HEK293 (cell line): ENCODE results near the gene ARHGAP32.

Source experiments
- CTCF ChIP-seq: fragments of 450-650 bp; formaldehyde crosslinking; IDR thresholded peaks from 2 replicates; pipeline ENCODE4 v1.5.1; 2016; ENCODE audit warnings: missing biosample characterization, missing genetic modification characterization
- ZFP41 ChIP-seq: fragments of 450-650 bp; formaldehyde crosslinking; IDR thresholded peaks from 2 replicates; pipeline ENCODE4 v1.5.1; 2016; ENCODE audit warnings: missing biosample characterization, missing genetic modification characterization, borderline replicate concordance
- ZNF133 ChIP-seq: fragments of 450-650 bp; formaldehyde crosslinking; IDR thresholded peaks from 2 replicates; pipeline ENCODE4 v1.5.1; 2016; ENCODE audit warnings: missing biosample characterization, missing genetic modification characterization
- ZNF155 ChIP-seq: fragments of 450-650 bp; formaldehyde crosslinking; IDR thresholded peaks from 2 replicates; pipeline ENCODE4 v1.5.1; 2016; ENCODE audit warnings: missing biosample characterization, missing genetic modification characterization
- ZNF211 ChIP-seq: fragments of 450-650 bp; formaldehyde crosslinking; IDR thresholded peaks from 2 replicates; pipeline ENCODE4 v1.5.1; 2016; ENCODE audit warnings: low read depth, missing biosample characterization, missing genetic modification characterization
- ZNF335 ChIP-seq: fragments of 450-650 bp; formaldehyde crosslinking; conservative IDR thresholded peaks from 2 replicates; pipeline ENCODE4 v1.5.1; 2016; ENCODE audit warnings: missing biosample characterization, missing genetic modification characterization
- ZNF423 ChIP-seq: fragments of 450-650 bp; formaldehyde crosslinking; IDR thresholded peaks from 2 replicates; pipeline ENCODE4 v1.5.1; 2016; ENCODE audit warnings: missing biosample characterization, missing genetic modification characterization
- ZNF514 ChIP-seq: fragments of 450-650 bp; formaldehyde crosslinking; IDR thresholded peaks from 2 replicates; pipeline ENCODE4 v1.5.1; 2016; ENCODE audit warnings: missing biosample characterization, missing genetic modification characterization
- ZNF792 ChIP-seq: fragments of 450-650 bp; formaldehyde crosslinking; IDR thresholded peaks from 2 replicates; pipeline ENCODE4 v1.5.1; 2016; ENCODE audit warnings: missing biosample characterization, missing genetic modification characterization
- TF ChIP-seq, protein P1 (sequence below): fragments of 450-650 bp; formaldehyde crosslinking; optimal IDR thresholded peaks from 2 replicates; pipeline ENCODE3; 2016; ENCODE audit warnings: missing biosample characterization, mild to moderate bottlenecking, missing genetic modification characterization

DNA sequence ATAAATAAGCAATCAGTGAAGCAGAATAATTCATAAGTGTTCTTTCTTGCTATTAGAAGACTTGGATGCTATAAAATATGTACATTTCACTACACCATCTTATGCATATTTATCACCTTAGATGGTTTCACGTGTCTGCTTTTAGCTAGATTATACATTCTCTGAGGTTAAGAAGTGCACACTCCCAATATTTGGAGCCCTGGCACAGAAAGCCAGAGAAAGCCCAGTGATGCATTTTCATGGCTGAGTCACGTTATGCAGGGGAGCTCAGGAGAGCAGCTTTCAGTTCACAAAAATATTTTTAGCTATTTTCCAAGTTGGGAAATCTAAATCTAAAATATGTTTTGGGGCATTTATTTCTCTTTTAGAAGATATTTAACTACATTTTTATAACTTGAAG is 244.4 kb downstream of the ARHGAP32 start:
- TF ChIP-seq CTCF (tag by site-specific recombination) (no peak), ZNF423 (no peak), ZNF792 (tag by site-specific recombination) (no peak), ZNF514 (no peak), ZNF211 (tag by site-specific recombination) (no peak), ZFP41 (tag by site-specific recombination) (no peak), ZNF155 (tag by site-specific recombination) (no peak), ZNF335 (tag by site-specific recombination) (no peak), ZNF133 (tag by site-specific recombination) (no peak)
- TF ChIP-seq, protein P1, sequence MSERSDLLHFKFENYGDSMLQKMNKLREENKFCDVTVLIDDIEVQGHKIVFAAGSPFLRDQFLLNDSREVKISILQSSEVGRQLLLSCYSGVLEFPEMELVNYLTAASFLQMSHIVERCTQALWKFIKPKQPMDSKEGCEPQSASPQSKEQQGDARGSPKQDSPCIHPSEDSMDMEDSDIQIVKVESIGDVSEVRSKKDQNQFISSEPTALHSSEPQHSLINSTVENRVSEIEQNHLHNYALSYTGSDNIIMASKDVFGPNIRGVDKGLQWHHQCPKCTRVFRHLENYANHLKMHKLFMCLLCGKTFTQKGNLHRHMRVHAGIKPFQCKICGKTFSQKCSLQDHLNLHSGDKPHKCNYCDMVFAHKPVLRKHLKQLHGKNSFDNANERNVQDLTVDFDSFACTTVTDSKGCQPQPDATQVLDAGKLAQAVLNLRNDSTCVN: no peak
